HepG2 (cell line): ENCODE data around the gene ADGRL3.

Source experiments
- BCL6 ChIP-seq: IDR thresholded peaks from 2 replicates; pipeline ENCODE4 v1.6.1; 2016; ENCODE audit warnings: missing genetic modification reagents, missing compliant biosample characterization
- CTCF ChIP-seq: sonication (generic); formaldehyde crosslinking; IDR thresholded peaks from 2 replicates; pipeline ENCODE4 v1.5.0; 2020; ENCODE audit warnings: mild to moderate bottlenecking, missing genetic modification reagents, moderate library complexity
- GPBP1L1 ChIP-seq: sonication (generic); formaldehyde crosslinking; IDR thresholded peaks from 2 replicates; pipeline ENCODE4 v1.5.0; 2020; ENCODE audit warnings: mild to moderate bottlenecking, missing genetic modification reagents
- MBNL3 ChIP-seq: fragments of 250-450 bp; sonication (Bioruptor Pico); conservative IDR thresholded peaks from 2 replicates; pipeline ENCODE4 v1.8.0; 2022; ENCODE audit warnings: mild to moderate bottlenecking, inconsistent platforms
- MEIS1 ChIP-seq: sonication (generic); formaldehyde crosslinking; IDR thresholded peaks from 2 replicates; pipeline ENCODE4 v1.9.0; 2021; ENCODE audit warnings: mild to moderate bottlenecking, missing genetic modification reagents, moderate library complexity, borderline replicate concordance
- POLR2AphosphoS5 ChIP-seq: IDR thresholded peaks from 2 replicates; pipeline ENCODE4 v1.6.1; 2012; ENCODE audit warnings: low read depth, low read length
- SKI ChIP-seq: fragments of 450-650 bp; IDR thresholded peaks from one replicate; pipeline ENCODE4 v1.6.1; 2018; ENCODE audit warnings: mild to moderate bottlenecking; ENCODE audit not compliant: partially characterized antibody
- SRSF1 ChIP-seq: fragments of 200-400 bp; formaldehyde crosslinking; optimal IDR thresholded peaks from 2 replicates; pipeline ENCODE3; 2017; ENCODE audit warnings: mild to moderate bottlenecking, low read depth, low read length, moderate library complexity
- ZFP1 ChIP-seq: IDR thresholded peaks from 2 replicates; pipeline ENCODE4 v1.6.1; 2016
- TF ChIP-seq, protein P1 (sequence below): IDR thresholded peaks from 2 replicates; pipeline ENCODE4 v1.6.1; 2012; ENCODE audit warnings: low read depth, low read length, improper control_type of control experiment
- TF ChIP-seq, protein P2 (sequence below): sonication (generic); formaldehyde crosslinking; IDR thresholded peaks from 2 replicates; pipeline ENCODE4 v1.5.1; 2020; ENCODE audit warnings: mild to moderate bottlenecking, missing genetic modification reagents

- TF ChIP-seq SRSF1 = no peak
- TF ChIP-seq CTCF (CRISPR knock-in tag) = no peak
- TF ChIP-seq MBNL3 (CRISPR knock-in tag) = no peak
- TF ChIP-seq BCL6 (CRISPR knock-in tag) = no peak
- TF ChIP-seq GPBP1L1 (CRISPR knock-in tag) = no peak
- no peak for TF ChIP-seq MEIS1 (CRISPR knock-in tag)
- TF ChIP-seq, protein P1, sequence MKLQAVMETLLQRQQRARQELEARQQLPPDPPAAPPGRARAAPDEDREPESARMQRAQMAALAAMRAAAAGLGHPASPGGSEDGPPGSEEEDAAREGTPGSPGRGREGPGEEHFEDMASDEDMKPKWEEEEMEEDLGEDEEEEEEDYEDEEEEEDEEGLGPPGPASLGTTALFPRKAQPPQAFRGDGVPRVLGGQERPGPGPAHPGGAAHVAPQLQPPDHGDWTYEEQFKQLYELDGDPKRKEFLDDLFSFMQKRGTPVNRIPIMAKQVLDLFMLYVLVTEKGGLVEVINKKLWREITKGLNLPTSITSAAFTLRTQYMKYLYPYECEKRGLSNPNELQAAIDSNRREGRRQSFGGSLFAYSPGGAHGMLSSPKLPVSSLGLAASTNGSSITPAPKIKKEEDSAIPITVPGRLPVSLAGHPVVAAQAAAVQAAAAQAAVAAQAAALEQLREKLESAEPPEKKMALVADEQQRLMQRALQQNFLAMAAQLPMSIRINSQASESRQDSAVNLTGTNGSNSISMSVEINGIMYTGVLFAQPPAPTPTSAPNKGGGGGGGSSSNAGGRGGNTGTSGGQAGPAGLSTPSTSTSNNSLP = no peak
- no peak for TF ChIP-seq POLR2AphosphoS5
- TF ChIP-seq SKI = no peak
- TF ChIP-seq, protein P2, sequence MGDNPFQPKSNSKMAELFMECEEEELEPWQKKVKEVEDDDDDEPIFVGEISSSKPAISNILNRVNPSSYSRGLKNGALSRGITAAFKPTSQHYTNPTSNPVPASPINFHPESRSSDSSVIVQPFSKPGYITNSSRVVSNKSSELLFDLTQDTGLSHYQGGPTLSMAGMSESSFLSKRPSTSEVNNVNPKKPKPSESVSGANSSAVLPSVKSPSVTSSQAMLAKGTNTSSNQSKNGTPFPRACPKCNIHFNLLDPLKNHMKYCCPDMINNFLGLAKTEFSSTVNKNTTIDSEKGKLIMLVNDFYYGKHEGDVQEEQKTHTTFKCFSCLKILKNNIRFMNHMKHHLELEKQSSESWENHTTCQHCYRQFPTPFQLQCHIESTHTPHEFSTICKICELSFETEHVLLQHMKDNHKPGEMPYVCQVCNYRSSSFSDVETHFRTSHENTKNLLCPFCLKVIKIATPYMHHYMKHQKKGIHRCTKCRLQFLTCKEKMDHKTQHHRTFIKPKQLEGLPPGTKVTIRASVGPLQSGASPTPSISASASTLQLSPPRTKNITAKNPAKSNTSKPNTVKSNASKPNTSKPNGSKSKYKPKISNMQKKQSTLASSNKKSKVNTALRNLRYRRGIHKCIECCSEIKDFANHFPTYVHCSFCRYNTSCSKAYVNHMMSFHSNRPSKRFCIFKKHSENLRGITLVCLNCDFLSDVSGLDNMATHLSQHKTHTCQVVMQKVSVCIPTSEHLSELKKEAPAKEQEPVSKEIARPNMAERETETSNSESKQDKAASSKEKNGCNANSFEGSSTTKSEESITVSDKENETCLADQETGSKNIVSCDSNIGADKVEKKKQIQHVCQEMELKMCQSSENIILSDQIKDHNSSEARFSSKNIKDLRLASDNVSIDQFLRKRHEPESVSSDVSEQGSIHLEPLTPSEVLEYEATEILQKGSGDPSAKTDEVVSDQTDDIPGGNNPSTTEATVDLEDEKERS (CRISPR knock-in tag) = no peak
- no peak for TF ChIP-seq ZFP1 (CRISPR knock-in tag)
These were observed 1.4 kb downstream of the ADGRL3 start for GRCh38 chr4:61201561-61201960.
